Stimulated activated CD4-positive, alpha-beta T cell treated with anti-CD3 and anti-CD28 coated beads, Interleukin-2, amount 100 ng/mL, for 4 hours (primary cell): Measurements from ENCODE around the gene OLFML2A.
"Not testable (repeated sequence)": the region's sequence is repeated elsewhere in the genome, so short reads cannot be mapped to it uniquely, and the experiment has no call there.

ENCODE experiments used
- DNase-seq: peaks from one replicate; pipeline ENCODE4 v3.0.0-alpha.2; 2020; ENCODE audit warnings: low read depth

Gene OLFML2A

GRCh38 chr9:124828489-124829333 lies 51.8 kb downstream of the OLFML2A start:
- no peak for DNase-seq

- no peak for DNase-seq
Measured at GRCh38 chr9:124829334-124829669, 52.4 kb downstream of the OLFML2A start.

- no peak for DNase-seq
Measured at GRCh38 chr9:124830593-124830992, 53.7 kb downstream of the OLFML2A start.

GRCh38 chr9:124831642-124832364 lies 54.9 kb downstream of the OLFML2A start:
- DNase-seq: no peak

- no peak for DNase-seq
Measured at GRCh38 chr9:124834591-124834990, 57.7 kb downstream of the OLFML2A start.

GRCh38 chr9:124835026-124835557 lies 58.2 kb downstream of the OLFML2A start:
- DNase-seq: no peak

GRCh38 chr9:124838132-124838531 lies 61.2 kb downstream of the OLFML2A start:
- DNase-seq: not testable (repeated sequence)

- not testable (repeated sequence) for DNase-seq
Measured at GRCh38 chr9:124838567-124839275, 61.8 kb downstream of the OLFML2A start.

GRCh38 chr9:124839612-124840299 lies 62.8 kb downstream of the OLFML2A start:
- no peak for DNase-seq

- DNase-seq: no peak
Measured at GRCh38 chr9:124840300-124840833, 63.4 kb downstream of the OLFML2A start.

GRCh38 chr9:124841075-124841821 lies 64.3 kb downstream of the OLFML2A start:
- no peak for DNase-seq

GRCh38 chr9:124843456-124844034 lies 66.6 kb downstream of the OLFML2A start:
- DNase-seq: no peak

- DNase-seq: no peak
Measured at GRCh38 chr9:124844291-124844690, 67.4 kb downstream of the OLFML2A start.

GRCh38 chr9:124846467-124846866 lies 69.5 kb downstream of the OLFML2A start:
- not testable (repeated sequence) for DNase-seq

GRCh38 chr9:124846969-124847368 lies 70.0 kb downstream of the OLFML2A start:
- DNase-seq: no peak

- DNase-seq: no peak
Measured at GRCh38 chr9:124849801-124850200, 72.9 kb downstream of the OLFML2A start.

GRCh38 chr9:124852121-124852828 lies 75.3 kb downstream of the OLFML2A start:
- no peak for DNase-seq

GRCh38 chr9:124852829-124853531 lies 76.0 kb downstream of the OLFML2A start, which contains the start of gene WDR38:
Gene WDR38 (plus strand): TSS chr9:124853460. CDS start chr9:124853532, 72 bp downstream.
- DNase-seq: peak; percentile 51

GRCh38 chr9:124853605-124854143 lies 76.7 kb downstream of the OLFML2A start:
- DNase-seq: no peak
